Ishikawa (cell line): ENCODE data around the gene URB1.

Experiments used
- CEBPB ChIP-seq: IDR thresholded peaks from 2 replicates; pipeline ENCODE4 v1.6.1; 2012
- EGR1 ChIP-seq: IDR thresholded peaks from 2 replicates; pipeline ENCODE4 v1.6.1; 2012
- FOXM1 ChIP-seq: IDR thresholded peaks from 2 replicates; pipeline ENCODE4 v1.6.1; 2012; ENCODE audit warnings: low read depth, borderline replicate concordance
- RAD21 ChIP-seq: IDR thresholded peaks from 2 replicates; pipeline ENCODE4 v1.6.1; 2012; ENCODE audit warnings: low read depth
- REST ChIP-seq: IDR thresholded peaks from 2 replicates; pipeline ENCODE4 v1.6.1; 2012; ENCODE audit warnings: low read depth, mild to moderate bottlenecking
- TCF12 ChIP-seq: IDR thresholded peaks from 2 replicates; pipeline ENCODE4 v1.6.1; 2012; ENCODE audit warnings: low read depth
- TEAD4 ChIP-seq: IDR thresholded peaks from 2 replicates; pipeline ENCODE4 v1.6.1; 2012
- YY1 ChIP-seq: IDR thresholded peaks from 2 replicates; pipeline ENCODE4 v1.6.1; 2012; ENCODE audit warnings: low read depth

GRCh38 chr21:32424191-32424535, 31.4 kb upstream of the URB1 start:
- TF ChIP-seq TEAD4 (no peak), RAD21 (no peak), CEBPB (no peak), FOXM1 (no peak), TCF12 (no peak), YY1 (no peak), EGR1 (no peak), REST (no peak)
